IMR-90 (cell line): ENCODE data around the gene PRSS8. TPM values are rescaled to one million over a fixed set of nuclear protein-coding genes. Genes with fewer than 3 reads are reported as not detected.
"Not testable (repeated sequence)": the region's sequence is repeated elsewhere in the genome, so short reads cannot be mapped to it uniquely, and the experiment has no call there.

Experiments
- ATAC-seq: fragments of 200-7000 bp; cut with Tn5 transposase; 2 replicates; pipeline ENCODE4 v1.9.1; 2020; ENCODE audit warnings: low read depth, mild to moderate bottlenecking, moderate library complexity
- BruUV-seq: library from RNA; stranded (reverse); fragments of 400-500 nt; replicated peaks from 2 replicates; lab custom pipeline; 2021; lab: Mats Ljungman, UMichigan
- CTCF ChIA-PET: fragments of 300-600 bp; formaldehyde crosslinking; extraction: SDS; loops from one replicate; lab custom pipeline; 2021; ENCODE audit warnings: antibody characterized with exemption; lab: Yijun Ruan, JAX
- POLR2A ChIA-PET: fragments of 300-600 bp; sonication (Branson Sonifier 250); formaldehyde crosslinking; loops from one replicate; lab custom pipeline; 2022; ENCODE audit warnings: antibody characterized with exemption; ENCODE audit not compliant: unreplicated experiment; lab: Charles Lee
- DNase-seq: peaks from one replicate; pipeline ENCODE4 v3.0.0; 2013
- H2AFZ ChIP-seq: replicated peaks from 2 replicates; pipeline ENCODE3; 2013; ENCODE audit warnings: low read length, mild to moderate bottlenecking; ENCODE audit not compliant: poor library complexity
- H2AK5ac ChIP-seq: 2 replicates; pipeline ENCODE4 v1.6.1; 2013; ENCODE audit warnings: low read depth, low read length, inconsistent platforms
- H2AK9ac ChIP-seq: replicated peaks from 2 replicates; pipeline ENCODE3; 2013; ENCODE audit warnings: mild to moderate bottlenecking, low read depth, low read length, moderate library complexity; ENCODE audit not compliant: poor library complexity
- H2BK120ac ChIP-seq: 2 replicates; pipeline ENCODE4 v1.6.1; 2013; ENCODE audit warnings: low read depth, low read length, inconsistent platforms
- H2BK15ac ChIP-seq: 3 replicates; pipeline ENCODE4 v1.6.1; 2013; ENCODE audit warnings: low read depth, low read length, inconsistent platforms
- H2BK20ac ChIP-seq: 2 replicates; pipeline ENCODE4 v1.6.1; 2013; ENCODE audit warnings: low read depth, mild to moderate bottlenecking, inconsistent platforms, low read length, moderate library complexity
- H2BK5ac ChIP-seq: 2 replicates; pipeline ENCODE4 v1.6.1; 2013; ENCODE audit warnings: mild to moderate bottlenecking, low read depth, low read length, inconsistent platforms; ENCODE audit not compliant: poor library complexity, severe bottlenecking
- H3K14ac ChIP-seq: replicated peaks from 2 replicates; pipeline ENCODE4 v1.6.1; 2013; ENCODE audit warnings: low read depth, low read length, inconsistent platforms
- H3K18ac ChIP-seq: 2 replicates; pipeline ENCODE4 v1.6.1; 2013; ENCODE audit warnings: low read depth, low read length, control low read depth
- H3K23ac ChIP-seq: 2 replicates; pipeline ENCODE4 v1.6.1; 2013; ENCODE audit warnings: low read depth, low read length, inconsistent platforms
- H3K27ac ChIP-seq: 2 replicates; pipeline ENCODE4 v1.5.1; 2013; ENCODE audit warnings: mild to moderate bottlenecking, control low read depth, low read length; ENCODE audit not compliant: insufficient read depth
- H3K27me3 ChIP-seq: 2 replicates; pipeline ENCODE4 v1.6.1; 2013; ENCODE audit warnings: low read length; ENCODE audit not compliant: control insufficient read depth, insufficient read depth
- H3K36me3 ChIP-seq: 2 replicates; pipeline ENCODE4 v1.6.1; 2013; ENCODE audit warnings: low read length, mixed read lengths; ENCODE audit not compliant: control insufficient read depth, insufficient read depth
- H3K4ac ChIP-seq: 2 replicates; pipeline ENCODE4 v1.6.1; 2013; ENCODE audit warnings: low read depth, low read length, inconsistent platforms
- H3K4me1 ChIP-seq: 2 replicates; pipeline ENCODE4 v1.6.1; 2013; ENCODE audit warnings: low read length, mixed read lengths; ENCODE audit not compliant: control insufficient read depth, insufficient read depth
- H3K4me2 ChIP-seq: 2 replicates; pipeline ENCODE4 v1.6.1; 2013; ENCODE audit warnings: low read depth, mild to moderate bottlenecking, control low read depth, low read length, moderate library complexity
- H3K4me3 ChIP-seq: 2 replicates; pipeline ENCODE4 v1.5.1; 2013; ENCODE audit warnings: low read depth, mild to moderate bottlenecking, control low read depth, low read length, moderate library complexity; ENCODE audit not compliant: insufficient read depth
- H3K56ac ChIP-seq: 2 replicates; pipeline ENCODE4 v1.6.1; 2013; ENCODE audit warnings: low read length, inconsistent platforms; ENCODE audit not compliant: insufficient read depth; ENCODE audit errors: extremely low read depth
- H3K79me1 ChIP-seq, 2 experiments: 2 replicates each; pipeline ENCODE4 v1.6.1; 2013; ENCODE audit warnings: low read length in 2 of 2, inconsistent platforms in 1 of 2, low read depth in 1 of 2
- H3K9ac ChIP-seq: 2 replicates; pipeline ENCODE4 v1.6.1; 2013; ENCODE audit warnings: low read depth, low read length, control low read depth
- H3K9me1 ChIP-seq: 2 replicates; pipeline ENCODE4 v1.6.1; 2013; ENCODE audit warnings: low read length, inconsistent platforms; ENCODE audit not compliant: insufficient read depth
- H3K9me3 ChIP-seq: 2 replicates; pipeline ENCODE4 v1.6.1; 2013; ENCODE audit warnings: low read length; ENCODE audit not compliant: control insufficient read depth, insufficient read depth
- H4K20me1 ChIP-seq: 2 replicates; pipeline ENCODE4 v1.6.1; 2013; ENCODE audit warnings: low read length, inconsistent platforms; ENCODE audit not compliant: insufficient read depth
- H4K5ac ChIP-seq: 2 replicates; pipeline ENCODE4 v1.6.1; 2013; ENCODE audit warnings: mild to moderate bottlenecking, low read depth, low read length, control low read depth
- H4K8ac ChIP-seq, 2 experiments: 2 replicates each; pipeline ENCODE4 v1.6.1; 2013; ENCODE audit warnings: low read depth in 2 of 2, low read length in 2 of 2, control low read depth in 1 of 2, inconsistent platforms in 1 of 2
- H4K91ac ChIP-seq: 2 replicates; pipeline ENCODE4 v1.6.1; 2013; ENCODE audit warnings: low read depth, low read length, inconsistent platforms; ENCODE audit not compliant: insufficient read depth
- WGBS, 2 experiments: methylation state at CpG; one replicate each; pipeline versions ENCODE4 v1.1.5 to v1.1.7; 2013; ENCODE audit warnings: missing lambda C conversion rate in 2 of 2; ENCODE audit not compliant: insufficient read length in 1 of 2; ENCODE audit errors: extremely low coverage in 2 of 2; 5-methylcytosine and 5-hydroxymethylcytosine counted together
- dilution Hi-C: fragments of 300-500 bp; cut with HindIII; formaldehyde crosslinking; loops from one replicate; pipeline ENCODE4 v1.14.3; 2018; ENCODE audit warnings: low sequenced_read_pairs; ENCODE audit not compliant: unreplicated experiment
- in situ Hi-C: fragments of 300-500 bp; cut with MboI; formaldehyde crosslinking; loops from 3 replicates; pipeline ENCODE4 v1.14.3; 2019; ENCODE audit warnings: low sequenced_read_pairs, inconsistent platforms, mixed read lengths
- intact Hi-C: fragments of 100-400 bp; cut with micrococcal nuclease; formaldehyde crosslinking; loops from 2 replicates; pipeline ENCODE4 v1.10.0; 2022
- polyA plus RNA-seq, 3 experiments: library from polyadenylated mRNA; depleted of rRNA; stranded (reverse); fragments of >200 nt; gene quantifications; 2 replicates each; pipeline ENCODE4 v1.2.3, GENCODE V29; 2012; ENCODE audit warnings: low replicate concordance in 1 of 3
- total RNA-seq: library from RNA; depleted of rRNA; stranded (reverse); fragments of >200 nt; gene quantifications from 2 replicates; pipeline ENCODE4 v1.2.3, GENCODE V29; 2012

PRSS8 gene
- total and polyA plus RNA-seq, 2 of the 4 experiments (the other 2 are of a cell fraction) = not detected

- intact Hi-C loops, H4K91ac ChIP-seq, H3K4me3 ChIP-seq, BruUV-seq, H3K14ac ChIP-seq, dilution Hi-C loops, H2AK9ac ChIP-seq, H3K4me1 ChIP-seq, H3K18ac ChIP-seq, DNase-seq, H3K4me2 ChIP-seq, H3K27ac ChIP-seq, H3K9me3 ChIP-seq, H3K4ac ChIP-seq, H4K8ac ChIP-seq, ATAC-seq, H2BK15ac ChIP-seq, H3K9me1 ChIP-seq, H3K23ac ChIP-seq, H2BK120ac ChIP-seq, H3K9ac ChIP-seq, H3K56ac ChIP-seq, H2BK5ac ChIP-seq, H4K5ac ChIP-seq, H3K79me1 ChIP-seq, in situ Hi-C loops, H3K36me3 ChIP-seq, H4K20me1 ChIP-seq, H3K27me3 ChIP-seq: not testable (repeated sequence)
- Histone ChIP-seq H2BK20ac (peak overlapping the region; percentile 5; the same call in 1 of the 2 replicates), H2AFZ (peak overlapping the region; percentile 80), H2AK5ac (0 out of 2 replicates have a peak overlapping the region, but pooled peaks have one; percentile 8)
- ChIA-PET CTCF (interaction anchor here (1.4 to 1.6 kb wide), 3 partner anchors 15 to 41 kb away, joined by 3 to 4 read pairs (median 4); partner anchors contain the start of gene KAT8), POLR2A (interaction anchor here (0.8 kb wide), 1 partner anchor 16 kb away, joined by 3 read pairs; the partner anchor contains the start of gene KAT8)
- 100% methylated on average over 3 of the region's 13 CpGs; no CpG with 5 or more reads in 1 of the 2 experiments for WGBS, 2 experiments
These were observed 34.5 kb downstream of the PRSS8 start for GRCh38 chr16:31100876-31101641.
